ENCODE measurements around the gene RDX. TPM values are rescaled to one million over a fixed set of nuclear protein-coding genes. Genes with fewer than 3 reads are reported as not detected.

Gene RDX
- total RNA-seq, 1 donor from 2014 or later = 132 TPM

Other genes starting within 250 kb of the RDX start
- gene ZC3H12C, start 203.2 kb downstream of the RDX start, total RNA-seq = 10.4 and 12.0 TPM in 2 replicates
- gene FDX1, start 133.3 kb upstream of the RDX start, total RNA-seq = 6.8 and 7.1 TPM in 2 replicates

All from astrocyte (in vitro differentiated cells and primary cell).